HEK293 (cell line): ENCODE results near the gene TMEM121.

ENCODE experiments used
- BCL11A ChIP-seq: fragments of 450-650 bp; formaldehyde crosslinking; IDR thresholded peaks from 2 replicates; pipeline ENCODE4 v1.5.1; 2016; ENCODE audit warnings: low read depth, missing biosample characterization, missing genetic modification characterization
- HOXC10 ChIP-seq: sonication (generic); formaldehyde crosslinking; IDR thresholded peaks from 2 replicates; pipeline ENCODE4 v1.8.1; 2023; ENCODE audit warnings: mild to moderate bottlenecking, missing genetic modification reagents
- KLF9 ChIP-seq: fragments of 450-650 bp; formaldehyde crosslinking; IDR thresholded peaks from 2 replicates; pipeline ENCODE4 v1.5.1; 2016; ENCODE audit warnings: missing biosample characterization, missing genetic modification characterization, low read depth
- MZF1 ChIP-seq: fragments of 450-650 bp; formaldehyde crosslinking; IDR thresholded peaks from 2 replicates; pipeline ENCODE4 v1.5.1; 2017; ENCODE audit warnings: missing biosample characterization, missing genetic modification characterization, borderline replicate concordance
- REPIN1 ChIP-seq: fragments of 450-650 bp; formaldehyde crosslinking; IDR thresholded peaks from 2 replicates; pipeline ENCODE4 v1.5.1; 2017; ENCODE audit warnings: missing biosample characterization, missing genetic modification characterization, low read depth
- REST ChIP-seq: fragments of 450-650 bp; formaldehyde crosslinking; IDR thresholded peaks from 2 replicates; pipeline ENCODE4 v1.5.1; 2016; ENCODE audit warnings: missing biosample characterization, missing genetic modification characterization
- SP7 ChIP-seq: fragments of 450-650 bp; formaldehyde crosslinking; IDR thresholded peaks from 2 replicates; pipeline ENCODE4 v1.5.1; 2016; ENCODE audit warnings: missing biosample characterization, missing genetic modification characterization
- TCF7L2 ChIP-seq: IDR thresholded peaks from 2 replicates; pipeline ENCODE4 v1.6.1; 2011; ENCODE audit warnings: low read depth, mild to moderate bottlenecking, inconsistent platforms, low read length, moderate library complexity, borderline replicate concordance
- ZBTB26 ChIP-seq: fragments of 450-650 bp; formaldehyde crosslinking; optimal IDR thresholded peaks from 2 replicates; pipeline ENCODE3; 2016; ENCODE audit warnings: missing biosample characterization, mild to moderate bottlenecking, missing genetic modification characterization
- ZBTB48 ChIP-seq: fragments of 450-650 bp; formaldehyde crosslinking; IDR thresholded peaks from 2 replicates; pipeline ENCODE4 v1.5.1; 2016; ENCODE audit warnings: missing biosample characterization, missing genetic modification characterization
- ZFP3 ChIP-seq: fragments of 450-650 bp; formaldehyde crosslinking; IDR thresholded peaks from 2 replicates; pipeline ENCODE4 v1.5.1; 2016; ENCODE audit warnings: low read depth, missing biosample characterization, missing genetic modification characterization
- ZFP69B ChIP-seq: fragments of 450-650 bp; formaldehyde crosslinking; IDR thresholded peaks from 2 replicates; pipeline ENCODE4 v1.5.1; 2016; ENCODE audit warnings: missing biosample characterization, missing genetic modification characterization
- ZNF138 ChIP-seq: fragments of 450-650 bp; formaldehyde crosslinking; IDR thresholded peaks from 2 replicates; pipeline ENCODE4 v1.5.1; 2016; ENCODE audit warnings: missing biosample characterization, missing genetic modification characterization, borderline replicate concordance
- ZNF169 ChIP-seq: fragments of 450-650 bp; formaldehyde crosslinking; IDR thresholded peaks from 2 replicates; pipeline ENCODE4 v1.5.1; 2016; ENCODE audit warnings: missing biosample characterization, missing genetic modification characterization
- ZNF2 ChIP-seq: fragments of 450-650 bp; formaldehyde crosslinking; IDR thresholded peaks from 2 replicates; pipeline ENCODE4 v1.5.1; 2016; ENCODE audit warnings: missing biosample characterization, missing genetic modification characterization
- ZNF202 ChIP-seq: fragments of 450-650 bp; formaldehyde crosslinking; IDR thresholded peaks from 2 replicates; pipeline ENCODE4 v1.5.1; 2016; ENCODE audit warnings: missing biosample characterization, missing genetic modification characterization, borderline replicate concordance
- ZNF221 ChIP-seq: fragments of 450-650 bp; formaldehyde crosslinking; IDR thresholded peaks from 2 replicates; pipeline ENCODE4 v1.5.1; 2017; ENCODE audit warnings: missing biosample characterization, missing genetic modification characterization, borderline replicate concordance
- ZNF266 ChIP-seq: fragments of 450-650 bp; formaldehyde crosslinking; IDR thresholded peaks from 2 replicates; pipeline ENCODE4 v1.5.1; 2016; ENCODE audit warnings: missing biosample characterization, missing genetic modification characterization, low read depth
- ZNF341 ChIP-seq: fragments of 450-650 bp; formaldehyde crosslinking; IDR thresholded peaks from 2 replicates; pipeline ENCODE4; 2016; ENCODE audit warnings: low read depth, missing biosample characterization, missing genetic modification characterization
- ZNF366 ChIP-seq: fragments of 450-650 bp; formaldehyde crosslinking; conservative IDR thresholded peaks from 2 replicates; pipeline ENCODE4 v1.5.1; 2016; ENCODE audit warnings: missing biosample characterization, missing genetic modification characterization
- ZNF404 ChIP-seq: fragments of 450-650 bp; formaldehyde crosslinking; IDR thresholded peaks from 2 replicates; pipeline ENCODE4 v1.5.1; 2017; ENCODE audit warnings: missing biosample characterization, missing genetic modification characterization
- ZNF423 ChIP-seq: fragments of 450-650 bp; formaldehyde crosslinking; IDR thresholded peaks from 2 replicates; pipeline ENCODE4 v1.5.1; 2016; ENCODE audit warnings: missing biosample characterization, missing genetic modification characterization
- ZNF514 ChIP-seq: fragments of 450-650 bp; formaldehyde crosslinking; IDR thresholded peaks from 2 replicates; pipeline ENCODE4 v1.5.1; 2016; ENCODE audit warnings: missing biosample characterization, missing genetic modification characterization
- ZNF521 ChIP-seq: fragments of 450-650 bp; formaldehyde crosslinking; IDR thresholded peaks from 2 replicates; pipeline ENCODE4 v1.5.1; 2017; ENCODE audit warnings: missing biosample characterization, mild to moderate bottlenecking, missing genetic modification characterization
- ZNF544 ChIP-seq: fragments of 450-650 bp; formaldehyde crosslinking; IDR thresholded peaks from 2 replicates; pipeline ENCODE4 v1.5.0; 2017; ENCODE audit warnings: missing biosample characterization, missing genetic modification characterization
- ZNF580 ChIP-seq: fragments of 450-650 bp; formaldehyde crosslinking; IDR thresholded peaks from 2 replicates; pipeline ENCODE4 v1.5.1; 2016; ENCODE audit warnings: missing biosample characterization, missing genetic modification characterization
- ZNF596 ChIP-seq: fragments of 450-650 bp; IDR thresholded peaks from 2 replicates; pipeline ENCODE4 v1.5.0; 2018; ENCODE audit warnings: missing biosample characterization, mild to moderate bottlenecking, missing genetic modification characterization, moderate library complexity
- ZNF629 ChIP-seq: fragments of 450-650 bp; formaldehyde crosslinking; IDR thresholded peaks from 2 replicates; pipeline ENCODE4 v1.5.1; 2017; ENCODE audit warnings: missing biosample characterization, missing genetic modification characterization
- ZNF658 ChIP-seq: fragments of 450-650 bp; formaldehyde crosslinking; IDR thresholded peaks from 2 replicates; pipeline ENCODE4; 2016; ENCODE audit warnings: missing biosample characterization, missing genetic modification characterization
- ZNF664 ChIP-seq: fragments of 450-650 bp; formaldehyde crosslinking; IDR thresholded peaks from 2 replicates; pipeline ENCODE4 v1.5.1; 2016; ENCODE audit warnings: missing biosample characterization, missing genetic modification characterization
- ZNF747 ChIP-seq: fragments of 450-650 bp; formaldehyde crosslinking; IDR thresholded peaks from 2 replicates; pipeline ENCODE4 v1.5.1; 2016; ENCODE audit warnings: missing biosample characterization, missing genetic modification characterization
- ZNF776 ChIP-seq: fragments of 450-650 bp; formaldehyde crosslinking; IDR thresholded peaks from 2 replicates; pipeline ENCODE4 v1.5.0; 2017; ENCODE audit warnings: missing biosample characterization, missing genetic modification characterization, borderline replicate concordance
- ZNF791 ChIP-seq: fragments of 450-650 bp; formaldehyde crosslinking; IDR thresholded peaks from 2 replicates; pipeline ENCODE4 v1.5.1; 2016; ENCODE audit warnings: missing biosample characterization, missing genetic modification characterization
- ZNF792 ChIP-seq: fragments of 450-650 bp; formaldehyde crosslinking; IDR thresholded peaks from 2 replicates; pipeline ENCODE4 v1.5.1; 2016; ENCODE audit warnings: missing biosample characterization, missing genetic modification characterization
- ZNF837 ChIP-seq: fragments of 450-650 bp; formaldehyde crosslinking; IDR thresholded peaks from 2 replicates; pipeline ENCODE4 v1.5.1; 2016; ENCODE audit warnings: missing biosample characterization, missing genetic modification characterization
- ZSCAN18 ChIP-seq: fragments of 450-650 bp; formaldehyde crosslinking; IDR thresholded peaks from 2 replicates; pipeline ENCODE4 v1.5.1; 2016; ENCODE audit warnings: missing biosample characterization, missing genetic modification characterization
- ZSCAN23 ChIP-seq: fragments of 450-650 bp; formaldehyde crosslinking; IDR thresholded peaks from 2 replicates; pipeline ENCODE4 v1.5.1; 2016; ENCODE audit warnings: missing biosample characterization, missing genetic modification characterization

TMEM121 gene

GRCh38 chr14:105490572-105491365, 35.6 kb upstream of the TMEM121 start, which contains the start of gene TEDC1 (continued):
- peak; percentile 92 for TF ChIP-seq KLF9 (tag by site-specific recombination)
- TF ChIP-seq ZNF514 (tag by site-specific recombination): no peak
- no peak for TF ChIP-seq BCL11A (tag by site-specific recombination)
- peak; percentile 43; the same call in 1 of the 2 replicates for TF ChIP-seq ZNF341 (tag by site-specific recombination)
- TF ChIP-seq REST (tag by site-specific recombination): no peak
- no peak for TF ChIP-seq ZNF521 (tag by site-specific recombination)
- no peak for TF ChIP-seq ZNF221 (tag by site-specific recombination)
- TF ChIP-seq ZNF658 (tag by site-specific recombination): no peak
- TF ChIP-seq ZNF747 (tag by site-specific recombination): no peak
- TF ChIP-seq ZNF792 (tag by site-specific recombination): no peak
- no peak for TF ChIP-seq ZNF423 (tag by site-specific recombination)
- no peak for TF ChIP-seq ZBTB48 (tag by site-specific recombination)
- no peak for TF ChIP-seq ZNF366 (tag by site-specific recombination)
- TF ChIP-seq TCF7L2: no peak
- no peak for TF ChIP-seq MZF1 (tag by site-specific recombination)
- TF ChIP-seq ZNF629 (tag by site-specific recombination): peak; percentile 89
- TF ChIP-seq ZSCAN23: no peak
- TF ChIP-seq ZNF596 (tag by site-specific recombination): no peak
- peak; percentile 72 for TF ChIP-seq ZFP69B
- no peak for TF ChIP-seq HOXC10
- TF ChIP-seq ZNF776: no peak
- no peak for TF ChIP-seq ZNF791
- TF ChIP-seq ZNF404 (tag by site-specific recombination): no peak
- TF ChIP-seq ZBTB26: peak; percentile 85
- no peak for TF ChIP-seq ZNF544
- TF ChIP-seq REPIN1 (tag by site-specific recombination): no peak
- TF ChIP-seq ZNF202 (tag by site-specific recombination): no peak
- no peak; the same call in 1 of the 2 replicates for TF ChIP-seq ZNF580 (tag by site-specific recombination)
- TF ChIP-seq ZNF169 (tag by site-specific recombination): no peak
- no peak for TF ChIP-seq ZSCAN18 (tag by site-specific recombination)
- TF ChIP-seq ZFP3: no peak
- TF ChIP-seq ZNF664 (tag by site-specific recombination): no peak
- no peak for TF ChIP-seq ZNF837 (tag by site-specific recombination)
- no peak for TF ChIP-seq ZNF266 (tag by site-specific recombination)
- TF ChIP-seq ZNF138 (tag by site-specific recombination): no peak
- peak; percentile 77 for TF ChIP-seq SP7 (tag by site-specific recombination)
- no peak for TF ChIP-seq ZNF2
